HG03097 (cell line): Measurements from ENCODE around the gene APBA1.
"Not testable (repeated sequence)": the region's sequence is repeated elsewhere in the genome, so short reads cannot be mapped to it uniquely, and the experiment has no call there.

Experiments used
- ATAC-seq: cut with Tn5 transposase; IDR thresholded peaks from one replicate; pipeline ENCODE4 v1.9.1; 2021; ENCODE audit not compliant: unreplicated experiment, low FRiP score

APBA1 gene

DNA sequence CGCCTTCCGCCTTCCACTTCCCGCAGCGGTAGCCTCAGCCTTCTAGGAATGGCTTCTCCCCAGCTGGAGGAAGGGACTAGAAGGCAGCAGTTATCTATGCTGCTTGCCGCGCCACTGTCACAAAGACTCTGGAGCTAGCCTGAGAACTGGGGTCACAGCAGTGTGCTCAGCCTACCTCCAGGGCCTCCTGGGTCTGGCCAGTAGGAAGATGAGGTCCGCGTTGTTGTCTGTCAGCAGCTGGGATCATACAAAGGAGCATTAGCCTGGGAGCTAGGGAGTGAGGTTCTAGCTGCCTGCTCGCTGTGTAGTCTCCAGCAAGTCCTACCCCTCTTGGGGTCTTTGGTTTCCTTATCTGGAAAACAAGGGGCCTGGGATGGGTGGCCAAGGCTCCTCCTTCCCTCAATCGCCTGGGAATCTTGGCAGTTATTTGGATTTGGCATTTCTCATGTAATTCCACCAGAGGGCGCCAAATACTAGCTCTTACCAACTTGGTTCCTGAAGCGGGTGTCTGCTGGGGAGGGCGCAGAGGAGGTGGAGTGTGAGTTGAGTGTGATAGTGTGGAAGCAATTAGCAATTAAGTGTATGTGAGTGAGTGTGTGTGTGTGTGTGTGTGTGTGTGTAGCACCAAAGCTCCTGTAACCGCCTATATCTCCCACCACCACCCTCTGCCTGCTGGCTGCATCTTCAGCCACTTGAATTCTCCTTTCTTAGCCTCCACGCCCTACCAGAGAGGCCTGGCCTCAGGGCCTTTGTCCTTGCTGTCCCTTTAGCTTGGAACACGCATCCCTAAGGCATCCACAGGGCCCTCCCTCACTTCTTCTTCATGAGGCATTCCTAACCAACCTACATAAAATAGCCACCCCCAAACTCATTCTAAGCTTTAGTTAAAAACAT is 250.0 kb downstream of the APBA1 start:
- no peak for ATAC-seq

DNA sequence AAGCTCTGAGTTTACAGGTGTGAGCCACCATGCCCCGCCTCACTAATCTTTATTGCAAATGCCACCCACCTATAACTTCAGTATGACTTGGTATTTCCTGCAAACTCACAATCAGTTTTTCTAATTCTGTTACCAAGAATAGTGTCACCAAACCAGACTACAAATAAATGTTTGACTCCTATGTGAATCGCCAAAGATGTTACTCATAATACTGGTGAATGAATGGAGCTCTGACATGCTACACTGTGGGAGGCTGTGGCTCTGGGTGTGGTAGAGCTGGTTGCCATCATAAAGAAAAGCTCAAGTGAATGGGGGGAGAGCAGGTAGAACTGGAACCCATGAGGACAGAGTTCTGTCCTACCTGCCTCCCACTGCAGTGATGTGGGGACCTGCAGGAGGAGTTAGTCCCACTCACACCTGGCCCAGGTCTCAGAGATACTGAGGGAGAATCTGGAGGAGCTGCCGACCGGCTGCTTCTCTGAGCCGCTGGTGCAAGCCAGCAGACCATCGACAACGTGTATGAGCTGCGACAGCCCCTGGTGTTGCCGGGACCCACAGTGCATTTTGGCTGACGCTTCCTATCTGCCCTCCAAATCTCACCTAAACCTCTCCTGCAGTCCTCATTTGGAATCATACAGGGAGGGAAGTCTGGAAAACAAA is 251.4 kb downstream of the APBA1 start:
- no peak for ATAC-seq

- ATAC-seq, result no peak
These were observed 259.4 kb downstream of the APBA1 start for GRCh38 chr9:69412741-69413150.

GRCh38 chr9:69411931-69412740 is 260.0 kb downstream of the APBA1 start:
- no peak for ATAC-seq

DNA sequence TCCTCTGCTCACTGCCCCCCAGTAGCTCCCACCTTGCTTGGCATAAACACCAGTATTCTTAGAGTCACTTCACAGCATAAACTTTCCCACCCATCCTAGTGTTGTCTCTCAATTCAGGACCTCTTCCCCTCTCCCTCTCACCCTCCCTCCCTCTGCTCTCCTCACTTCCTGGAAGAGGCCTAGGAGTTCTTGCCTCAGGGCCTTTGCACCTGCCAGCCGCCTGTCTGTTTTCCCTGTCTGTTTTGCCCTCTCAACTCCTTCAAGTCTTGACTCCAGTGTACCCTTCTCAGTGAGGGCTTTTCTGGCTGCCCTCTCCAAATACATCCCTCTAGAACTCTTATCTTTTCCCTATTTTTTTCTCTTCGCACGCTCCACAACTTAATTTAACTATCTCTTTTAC is 260.9 kb downstream of the APBA1 start:
- no peak for ATAC-seq

- not testable (repeated sequence) for ATAC-seq
These were observed 262.2 kb downstream of the APBA1 start for GRCh38 chr9:69409936-69410335.

GRCh38 chr9:69400470-69400869 is 271.7 kb downstream of the APBA1 start:
- ATAC-seq, result no peak

DNA sequence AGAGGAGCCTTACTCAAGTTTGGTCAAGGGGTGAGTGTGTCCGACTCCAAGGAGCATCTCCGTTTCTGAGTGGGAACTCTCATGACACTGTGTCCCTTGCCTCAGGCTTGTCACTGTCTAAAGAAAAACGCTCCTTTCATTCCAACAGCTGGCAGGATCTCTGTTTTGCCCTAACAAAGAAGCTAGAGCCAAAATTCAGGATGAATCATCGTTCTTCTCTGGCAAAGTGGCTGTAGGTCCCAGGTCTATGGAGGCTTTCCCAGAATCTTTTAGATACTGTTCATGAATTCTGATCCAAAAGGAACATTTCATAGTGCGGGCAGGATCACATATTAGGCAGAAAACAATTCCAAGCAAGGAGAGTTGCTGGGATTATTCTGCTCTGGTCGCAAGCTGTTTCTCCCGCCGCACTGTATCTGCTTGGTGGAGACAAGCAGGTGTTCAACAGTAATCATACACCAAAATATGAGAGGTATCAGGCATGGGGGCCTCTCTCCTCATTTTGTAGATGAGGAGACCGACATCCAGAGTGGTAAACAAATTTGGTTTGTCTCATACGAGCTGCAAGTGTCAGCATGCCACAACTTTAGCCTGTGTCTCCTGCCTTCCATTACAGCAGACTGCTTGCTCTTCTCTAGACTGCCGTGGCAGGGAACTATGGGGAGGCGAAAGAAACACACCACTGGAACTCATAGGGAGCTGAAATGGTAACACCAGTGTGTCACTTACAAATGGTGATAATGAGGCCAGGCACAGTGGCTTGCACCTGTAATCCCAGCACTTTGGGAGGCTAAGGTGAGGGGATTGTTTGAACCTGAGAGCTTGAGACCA is 274.6 kb downstream of the APBA1 start:
- no peak for ATAC-seq

- ATAC-seq, result no peak
These were observed 275.4 kb downstream of the APBA1 start for GRCh38 chr9:69396759-69397158.

DNA sequence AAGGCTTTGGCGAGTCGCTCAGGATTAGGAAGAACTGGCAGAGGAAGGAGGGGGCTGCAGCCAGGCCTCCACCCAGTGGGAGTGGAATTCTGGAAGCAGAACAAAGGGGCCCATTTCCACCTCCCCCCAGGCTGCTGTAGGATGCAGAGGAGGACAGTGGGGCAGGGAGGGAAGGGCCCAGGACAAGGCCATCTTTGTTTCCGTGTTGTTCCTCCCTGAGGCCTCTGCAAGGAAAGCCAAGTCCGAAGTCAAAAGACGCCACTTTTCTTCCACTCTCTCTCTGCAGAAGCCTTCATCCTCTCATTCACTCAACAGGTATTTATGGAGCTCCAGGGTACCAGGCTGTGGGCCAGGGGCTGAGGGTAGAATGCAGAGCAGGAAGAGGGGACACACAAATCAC is 276.5 kb downstream of the APBA1 start:
- ATAC-seq, result no peak

DNA sequence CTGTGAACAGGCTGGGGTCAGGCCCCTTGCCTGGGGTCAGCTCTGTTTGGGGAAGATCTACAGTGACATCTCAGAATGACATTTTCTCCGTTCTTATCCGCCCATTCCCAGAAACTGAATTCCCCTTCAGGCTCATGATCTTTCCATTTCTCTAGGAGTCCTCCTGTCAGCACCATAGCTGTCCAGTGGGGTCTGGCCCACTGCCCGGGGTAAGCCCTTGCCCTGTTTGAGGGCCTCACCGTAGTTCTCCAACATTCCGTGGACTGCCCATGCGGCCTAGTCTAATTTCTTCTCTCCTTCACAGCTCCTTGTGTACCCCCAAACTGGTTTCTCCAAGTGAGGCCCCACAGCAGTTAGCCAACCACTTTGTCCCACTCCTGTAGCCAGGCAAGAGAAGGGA is 278.7 kb downstream of the APBA1 start:
- ATAC-seq, result no peak

DNA sequence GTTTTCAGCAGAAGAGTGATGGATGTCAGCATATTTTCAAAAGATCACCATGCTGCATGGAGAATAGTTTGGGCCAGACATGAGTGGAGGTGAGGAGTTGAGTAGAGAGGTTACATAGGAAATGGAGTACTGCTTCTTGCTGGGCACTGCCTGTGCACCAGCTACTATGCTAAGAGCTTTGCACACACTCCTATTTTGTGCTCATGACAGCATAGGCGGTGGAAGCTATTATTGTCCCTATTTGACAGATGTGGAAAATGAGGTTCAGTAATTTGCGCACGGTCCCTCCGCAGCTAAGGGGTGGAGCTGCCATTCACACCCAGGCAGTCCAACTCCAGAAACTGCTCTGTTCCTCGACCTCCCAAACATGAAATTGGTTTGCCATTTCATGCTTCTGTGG is 279.3 kb downstream of the APBA1 start:
- ATAC-seq, result no peak

DNA sequence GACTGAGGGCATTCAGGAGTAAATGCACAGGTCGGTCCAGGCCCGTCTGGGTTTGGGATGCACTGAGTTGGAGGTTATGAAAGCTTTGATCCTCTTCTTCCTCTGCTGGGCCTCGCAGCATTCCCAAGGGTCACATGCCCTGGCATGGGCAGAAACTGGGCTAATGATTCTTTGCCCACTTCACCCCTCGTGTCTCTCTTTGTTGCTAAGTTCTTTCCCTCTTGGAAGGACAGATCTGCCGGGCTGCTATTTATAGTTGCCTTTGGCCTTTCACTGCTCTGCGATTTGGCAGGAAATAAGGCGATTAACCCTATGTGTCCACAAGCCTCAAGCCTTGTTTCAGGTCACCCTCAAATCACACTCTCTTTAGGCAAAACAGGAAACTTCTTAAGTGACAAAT is 280.2 kb downstream of the APBA1 start:
- no peak for ATAC-seq

- no peak for ATAC-seq
These were observed 280.7 kb downstream of the APBA1 start for GRCh38 chr9:69391487-69391886.

DNA sequence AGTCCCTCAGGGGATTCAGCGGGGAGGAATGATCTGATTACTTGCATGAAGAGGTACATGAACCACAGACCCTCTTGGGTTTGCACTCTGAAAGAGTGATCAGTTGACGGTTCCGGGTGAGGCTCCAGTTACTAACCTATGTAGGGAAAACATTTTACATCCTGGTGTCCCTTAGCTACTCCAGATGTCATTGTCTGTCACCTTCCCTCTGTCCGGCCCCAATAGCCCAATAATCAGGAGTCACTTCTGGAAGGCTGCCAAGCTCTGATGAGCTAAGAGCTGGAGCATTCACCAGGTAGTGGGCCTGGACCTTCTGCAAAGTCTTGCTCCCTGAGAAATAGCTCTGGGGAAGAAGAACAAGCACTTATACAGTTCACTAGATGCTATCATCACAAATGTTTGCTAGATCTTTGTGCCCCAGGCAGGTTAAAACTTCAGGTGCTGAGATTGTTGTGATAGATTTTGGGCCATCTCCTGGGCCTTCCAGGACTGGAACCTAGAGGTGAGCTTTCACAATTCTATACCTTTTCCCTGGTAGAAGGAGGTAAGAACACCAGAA is 282.7 kb downstream of the APBA1 start:
- ATAC-seq, result no peak

- ATAC-seq, result no peak
These were observed 283.6 kb downstream of the APBA1 start for GRCh38 chr9:69388596-69388995.

DNA sequence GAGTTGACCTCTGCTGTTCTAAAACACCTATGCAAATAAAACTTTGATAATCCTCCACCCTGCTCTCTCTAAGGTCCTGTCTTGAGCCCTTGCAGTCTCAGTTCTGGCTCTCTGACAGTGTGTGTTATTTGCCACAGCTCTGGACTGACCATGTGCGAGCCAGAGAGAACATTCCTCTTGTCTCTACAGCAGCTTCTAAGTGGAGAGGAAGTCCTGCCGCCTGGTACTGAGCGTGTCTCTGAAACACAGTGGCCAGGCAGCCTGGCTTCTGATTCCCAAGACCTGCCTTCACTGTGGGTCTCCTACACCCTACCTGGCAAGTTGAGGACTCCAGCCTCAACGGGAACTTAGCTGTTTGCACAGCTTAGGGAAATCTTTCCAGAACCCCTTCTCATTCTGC is 285.5 kb downstream of the APBA1 start:
- ATAC-seq, result no peak

- ATAC-seq, result no peak
These were observed 286.6 kb downstream of the APBA1 start for GRCh38 chr9:69385581-69386033.

GRCh38 chr9:69382135-69382534 is 290.0 kb downstream of the APBA1 start:
- no peak for ATAC-seq

- no peak for ATAC-seq
These were observed 291.4 kb downstream of the APBA1 start for GRCh38 chr9:69380811-69381210.
